Erythroblast (primary cell): ENCODE measurements around the gene EXOSC5.
"Not testable (repeated sequence)": the region's sequence is repeated elsewhere in the genome, so short reads cannot be mapped to it uniquely, and the experiment has no call there.

Source experiments
- DNase-seq, 2 experiments: peaks; one replicate each; lab custom pipeline; 2025; lab: John Stamatoyannopoulos, UW
- GATA1 ChIP-seq: IDR thresholded peaks from 2 replicates; pipeline ENCODE4 v1.6.1; 2011; ENCODE audit warnings: low read depth, mild to moderate bottlenecking, control low read depth, low read length, moderate library complexity
- POLR2A ChIP-seq: IDR thresholded peaks from 2 replicates; pipeline ENCODE4 v1.6.1; 2011; ENCODE audit warnings: mild to moderate bottlenecking, low read length

EXOSC5 gene

DNA sequence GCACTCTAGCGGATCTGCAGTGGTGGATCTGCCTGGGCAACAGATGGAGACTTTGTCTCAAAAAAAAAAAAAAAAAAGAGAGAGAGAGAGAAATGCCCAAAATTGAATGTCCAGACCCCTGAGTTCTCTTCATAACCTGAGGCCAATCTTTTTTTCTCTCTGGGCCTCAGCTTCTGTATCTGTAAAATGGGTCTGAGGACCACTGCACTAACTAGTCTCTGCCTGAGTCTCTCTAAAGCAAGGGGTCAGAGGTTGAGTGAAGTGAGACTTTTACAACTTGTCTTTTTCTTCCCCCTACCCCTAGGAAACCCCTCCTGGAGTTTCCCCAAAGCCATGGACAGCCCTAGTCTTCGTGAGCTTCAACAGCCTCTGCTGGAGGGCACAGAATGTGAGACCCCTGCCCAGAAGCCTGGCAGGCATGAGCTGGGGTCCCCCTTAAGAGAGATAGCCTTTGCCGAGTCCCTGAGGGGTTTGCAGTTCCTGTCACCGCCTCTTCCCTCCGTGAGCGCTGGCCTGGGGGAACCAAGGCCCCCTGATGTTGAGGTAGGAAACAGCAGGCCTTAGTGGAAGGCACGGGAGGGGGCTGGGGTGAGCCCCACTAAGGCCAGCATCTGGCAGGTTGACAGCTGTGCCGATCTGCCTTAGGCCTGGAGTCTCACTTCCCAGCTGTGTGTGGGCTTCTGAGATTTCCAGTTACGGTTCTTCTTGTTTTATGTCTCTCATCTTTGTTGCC is 19.0 kb downstream of the EXOSC5 start:
- no peak for TF ChIP-seq GATA1
- no peak for TF ChIP-seq POLR2A
- peak in 1 of 2 experiments; percentile 29 for DNase-seq

DNA sequence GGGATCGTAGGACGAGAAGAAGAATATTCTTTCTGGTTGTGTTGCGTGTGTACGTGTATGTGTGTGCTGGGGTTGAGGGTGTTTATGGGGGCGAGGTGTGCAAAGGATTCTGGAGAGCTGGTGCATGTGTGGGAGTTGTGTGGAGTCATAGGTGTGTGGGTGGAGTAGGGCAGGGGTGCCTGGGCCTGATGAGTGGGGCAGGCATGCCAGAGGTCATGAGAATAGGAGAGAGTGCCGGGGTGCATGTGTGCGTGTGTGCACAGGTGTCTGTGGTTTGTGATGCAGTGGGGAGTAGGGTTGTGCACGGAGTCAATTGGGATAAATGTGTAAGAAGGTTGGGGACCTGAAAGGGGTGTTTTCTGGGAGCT is 20.2 kb downstream of the EXOSC5 start:
- TF ChIP-seq GATA1 (no peak), POLR2A (no peak)
- no peak for DNase-seq

GRCh38 chr19:41376241-41376997 is 20.7 kb downstream of the EXOSC5 start, which contains the start of gene TMEM91:
Gene TMEM91, plus strand, starts transcription at chr19:41376533. Its CDS starts 1,777 bp downstream, at chr19:41378310.
- DNase-seq = no peak
- no peak for TF ChIP-seq GATA1
- TF ChIP-seq POLR2A = no peak

GRCh38 chr19:41373993-41374392 is 23.2 kb downstream of the EXOSC5 start:
- no peak for DNase-seq
- TF ChIP-seq POLR2A (no peak), GATA1 (no peak)

DNA sequence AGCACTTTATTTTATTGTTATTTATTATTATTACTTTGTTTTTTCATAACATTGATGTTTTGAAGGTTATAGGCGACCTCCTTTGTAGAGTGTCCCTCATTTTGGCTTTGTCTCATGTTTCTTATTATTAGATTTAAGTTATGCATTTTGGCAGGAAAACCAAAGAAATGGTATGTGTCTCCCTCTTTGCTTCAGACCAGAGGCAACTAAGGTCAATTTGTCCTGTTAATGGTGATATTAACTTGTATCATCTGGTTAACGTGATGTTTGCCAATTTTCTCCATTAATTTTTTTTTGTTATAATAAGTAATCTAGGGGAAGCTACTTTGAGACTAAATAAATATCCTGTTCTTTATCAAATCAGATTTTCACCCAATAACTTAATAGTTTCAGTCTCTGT is 24.7 kb downstream of the EXOSC5 start:
- DNase-seq = no peak
- TF ChIP-seq GATA1 = no peak
- TF ChIP-seq POLR2A = no peak

- DNase-seq = no peak
- TF ChIP-seq POLR2A = no peak
- no peak for TF ChIP-seq GATA1
Measured at GRCh38 chr19:41371541-41371940, 25.6 kb downstream of the EXOSC5 start.

GRCh38 chr19:41371119-41371518 is 26.0 kb downstream of the EXOSC5 start:
- not testable (repeated sequence) for DNase-seq

GRCh38 chr19:41369769-41370168 is 27.4 kb downstream of the EXOSC5 start:
- no peak for TF ChIP-seq POLR2A
- no peak for TF ChIP-seq GATA1

GRCh38 chr19:41367848-41368301 is 29.3 kb downstream of the EXOSC5 start:
- peak; percentile 69 to 77 for DNase-seq
- TF ChIP-seq POLR2A (peak; percentile 36), GATA1 (no peak)

More at GRCh38 chr19:41369769-41370168, 27.4 kb downstream of the EXOSC5 start:
- DNase-seq = no peak

- TF ChIP-seq GATA1 (no peak), POLR2A (no peak)
- DNase-seq = peak; percentile 45 to 63
Measured at GRCh38 chr19:41366089-41366488, 31.1 kb downstream of the EXOSC5 start.

GRCh38 chr19:41364524-41365391 is 32.4 kb downstream of the EXOSC5 start:
- TF ChIP-seq GATA1 (no peak), POLR2A (no peak)
- DNase-seq = peak in 1 of 2 experiments; percentile 57

GRCh38 chr19:41363753-41364523 is 33.2 kb downstream of the EXOSC5 start, which contains the start of gene B9D2:
Gene B9D2, minus strand, starts transcription at chr19:41364149. Its CDS starts 630 bp downstream, at chr19:41363519.
- TF ChIP-seq GATA1 = no peak
- peak; percentile 94 for TF ChIP-seq POLR2A

GRCh38 chr19:41363371-41363752 is 33.8 kb downstream of the EXOSC5 start:
- no peak for DNase-seq
- TF ChIP-seq POLR2A = no peak
- TF ChIP-seq GATA1 = no peak

More at GRCh38 chr19:41363753-41364523, 33.2 kb downstream of the EXOSC5 start, which contains the start of gene B9D2:
- DNase-seq = peak; percentile 99
